Measurements from ENCODE around the gene TNFRSF1A. TPM values are rescaled to one million over a fixed set of nuclear protein-coding genes. Genes with fewer than 3 reads are reported as not detected.

Gene TNFRSF1A
- total RNA-seq, 1 experiment from 2014 or later, result 76.7 TPM

GRCh38 chr12:6367969-6368892 is 26.4 kb upstream of the TNFRSF1A start:
- H3K9me3 Mint-ChIP-seq (ENCODE audit: low read depth, unreplicated experiment), result no peaks in the 10 kb centered on the region
- H3K27me3 Mint-ChIP-seq (ENCODE audit: unreplicated experiment), result no peaks in the 10 kb centered on the region
- H3K4me3 Mint-ChIP-seq (ENCODE audit: low read depth, unreplicated experiment), result no peak overlapping the region
- intact Hi-C loops (cut with micrococcal nuclease; ENCODE audit: unreplicated experiment), result no loop called here
- peaks cover 43% of the 10 kb centered on the region for H3K4me1 Mint-ChIP-seq (ENCODE audit: low read depth, unreplicated experiment)
- no peak for TF ChIP-seq CTCF (IDR thresholded peaks at IDR 0.05; ENCODE audit: unreplicated experiment)
- H3K36me3 Mint-ChIP-seq (ENCODE audit: insufficient read depth, unreplicated experiment), result peaks cover 47% of the 10 kb centered on the region
- no peak for DNase-seq
- no TSS peak for BruUV-seq (replicated peaks)
- H3K27ac Mint-ChIP-seq (ENCODE audit: unreplicated experiment), result peak overlapping the region; percentile 27
- CTCF ChIA-PET, result no interaction called here

DNA sequence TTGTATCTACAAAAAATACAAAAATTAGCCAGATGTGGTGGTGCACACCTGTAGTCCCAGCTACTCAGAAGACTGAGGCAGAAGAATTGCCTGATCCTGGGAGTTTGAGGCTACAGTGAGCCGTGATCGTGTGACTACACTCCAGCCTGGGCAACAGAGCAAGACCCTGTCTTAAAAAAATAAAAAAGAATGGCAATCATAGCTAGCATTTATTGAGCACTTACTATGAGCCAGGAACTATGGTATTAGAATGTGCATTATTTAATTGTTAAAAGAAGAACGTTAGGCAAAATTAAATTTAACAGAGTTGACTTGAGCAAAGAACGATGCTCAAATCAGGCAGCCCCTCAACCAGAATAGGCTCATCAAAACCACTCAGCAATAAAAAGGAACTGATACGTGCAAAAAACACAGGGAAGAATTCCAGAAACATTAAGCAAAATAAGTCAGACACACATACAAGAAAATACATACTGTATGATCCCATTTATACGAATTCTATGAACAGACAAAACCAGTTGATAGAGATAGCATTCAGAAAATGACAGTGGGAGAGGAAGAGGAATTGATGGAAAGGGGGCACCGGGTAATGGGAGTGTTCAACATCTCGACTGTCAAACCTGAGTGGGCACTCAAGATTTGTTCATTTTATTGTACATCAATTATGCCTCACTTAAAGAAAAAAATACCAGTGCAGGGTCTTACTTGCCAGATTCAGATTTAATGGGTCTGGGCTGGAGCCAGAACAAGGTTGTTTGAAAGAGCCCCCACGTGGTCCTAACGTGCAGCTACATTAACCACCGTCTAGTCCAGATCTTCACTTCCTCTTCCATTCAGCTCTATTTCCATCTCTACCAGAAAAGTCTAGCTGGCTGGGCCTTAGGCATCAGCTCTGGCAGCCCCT is 25.4 kb upstream of the TNFRSF1A start:
- no peak for TF ChIP-seq CTCF (IDR thresholded peaks at IDR 0.05; ENCODE audit: unreplicated experiment)
- no TSS peak for BruUV-seq (replicated peaks)
- Mint-ChIP-seq H3K9me3 (ENCODE audit: low read depth, unreplicated experiment) (no peaks in the 10 kb centered on the region), H3K27ac (ENCODE audit: unreplicated experiment) (no peak overlapping the region), H3K36me3 (ENCODE audit: insufficient read depth, unreplicated experiment) (peaks cover 38% of the 10 kb centered on the region), H3K4me1 (ENCODE audit: low read depth, unreplicated experiment) (peaks cover 40% of the 10 kb centered on the region), H3K4me3 (ENCODE audit: low read depth, unreplicated experiment) (no peak overlapping the region), H3K27me3 (ENCODE audit: unreplicated experiment) (no peaks in the 10 kb centered on the region)
- DNase-seq, result no peak
- intact Hi-C loops (cut with micrococcal nuclease; ENCODE audit: unreplicated experiment), result no loop called here
- CTCF ChIA-PET, result interaction anchor here (0.7 kb wide), 1 partner anchor 573 kb away, joined by 5 read pairs; no protein-coding TSS in a partner anchor

- peaks cover 36% of the 10 kb centered on the region for H3K4me1 Mint-ChIP-seq (ENCODE audit: low read depth, unreplicated experiment)
- H3K27ac Mint-ChIP-seq (ENCODE audit: unreplicated experiment), result peak overlapping the region; percentile 76
- peaks cover 40% of the 10 kb centered on the region for H3K36me3 Mint-ChIP-seq (ENCODE audit: insufficient read depth, unreplicated experiment)
- TF ChIP-seq CTCF (IDR thresholded peaks at IDR 0.05; ENCODE audit: unreplicated experiment), result no peak
- H3K9me3 Mint-ChIP-seq (ENCODE audit: low read depth, unreplicated experiment), result no peaks in the 10 kb centered on the region
- CTCF ChIA-PET, result interaction anchor here (1.4 kb wide), 1 partner anchor 29 kb away, joined by 8 read pairs; no protein-coding TSS in a partner anchor
- intact Hi-C loops (cut with micrococcal nuclease; ENCODE audit: unreplicated experiment), result no loop called here
- H3K4me3 Mint-ChIP-seq (ENCODE audit: low read depth, unreplicated experiment), result peak overlapping the region; percentile 65
- DNase-seq, result no peak
- BruUV-seq (replicated peaks), result TSS peak; percentile 55
- no peaks in the 10 kb centered on the region for H3K27me3 Mint-ChIP-seq (ENCODE audit: unreplicated experiment)
Observed at GRCh38 chr12:6364044-6364374, 22.1 kb upstream of the TNFRSF1A start.

DNA sequence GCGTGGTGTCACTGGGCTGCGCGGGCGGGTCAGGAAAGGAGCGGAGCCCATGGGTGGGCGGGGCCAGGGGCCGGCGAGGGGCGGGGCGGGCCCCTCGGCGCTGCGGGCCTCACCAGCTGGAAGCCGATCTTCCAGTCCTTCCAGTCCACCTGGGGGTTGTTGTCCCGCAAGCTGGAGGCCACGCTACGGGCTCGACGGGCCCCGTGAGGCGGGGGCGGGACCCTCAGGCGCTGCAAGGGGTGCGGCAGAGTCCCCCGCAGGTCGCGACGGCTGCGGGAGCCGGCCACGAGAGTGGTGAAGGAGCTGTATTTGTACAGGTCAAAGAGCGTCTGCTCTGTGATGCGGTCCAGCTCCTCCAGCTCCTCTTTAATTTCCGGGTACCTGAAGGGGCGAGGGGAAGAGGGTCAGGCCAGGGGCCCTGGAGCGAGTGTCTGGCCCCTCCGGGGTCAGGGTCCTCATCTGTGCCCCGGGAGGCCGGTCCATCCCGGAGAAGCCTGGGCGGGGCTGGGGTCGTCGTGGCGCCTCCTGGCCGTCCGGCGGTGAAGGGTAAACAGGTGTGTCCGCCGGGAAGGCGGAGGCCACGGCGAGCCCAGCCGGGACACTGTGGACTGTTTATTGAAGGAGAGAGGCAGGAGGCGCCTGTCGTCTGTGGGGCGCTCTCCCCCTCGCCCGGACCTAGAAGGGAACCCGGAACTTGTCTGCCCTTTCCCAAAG is 21.6 kb upstream of the TNFRSF1A start:
- BruUV-seq (replicated peaks), result no TSS peak
- H3K9me3 Mint-ChIP-seq (ENCODE audit: low read depth, unreplicated experiment), result no peaks in the 10 kb centered on the region
- peaks cover 40% of the 10 kb centered on the region for H3K36me3 Mint-ChIP-seq (ENCODE audit: insufficient read depth, unreplicated experiment)
- no peaks in the 10 kb centered on the region for H3K27me3 Mint-ChIP-seq (ENCODE audit: unreplicated experiment)
- DNase-seq, result peak; percentile 83
- TF ChIP-seq CTCF (IDR thresholded peaks at IDR 0.05; ENCODE audit: unreplicated experiment), result no peak
- H3K4me1 Mint-ChIP-seq (ENCODE audit: low read depth, unreplicated experiment), result peaks cover 31% of the 10 kb centered on the region
- peak overlapping the region; percentile 65 for H3K4me3 Mint-ChIP-seq (ENCODE audit: low read depth, unreplicated experiment)
- CTCF ChIA-PET, result interaction anchor here (0.7 to 1.4 kb wide), 4 partner anchors 11 to 45 kb away, joined by 3 to 8 read pairs (median 4); no protein-coding TSS in a partner anchor
- intact Hi-C loops (cut with micrococcal nuclease; ENCODE audit: unreplicated experiment), result no loop called here
- H3K27ac Mint-ChIP-seq (ENCODE audit: unreplicated experiment), result peak overlapping the region; percentile 76

Measured in Calu3 (cell line).